Keratinocyte (primary cell): Measurements from ENCODE around the gene ATP6V0D1.
A peak's percentile ranks its signal among the peaks of the same experiment; 100 is the strongest.

Experiments
- CTCF ChIP-seq, 3 experiments: IDR thresholded peaks in 1 of 3; conservative IDR thresholded peaks in 1 of 3; optimal IDR thresholded peaks in 1 of 3; 2 replicates in 2 of 3; 3 replicates in 1 of 3; pipeline versions ENCODE3 to v1.5.1; 2011; ENCODE audit warnings: low read length in 3 of 3, mild to moderate bottlenecking in 3 of 3, moderate library complexity in 2 of 3, control low read depth in 1 of 3, inconsistent platforms in 1 of 3; ENCODE audit not compliant: insufficient read depth in 2 of 3; ENCODE audit errors: extremely low read depth in 1 of 3
- EZH2 ChIP-seq: IDR thresholded peaks from one replicate; pipeline ENCODE4 v1.6.1; 2012; ENCODE audit warnings: inconsistent platforms, mild to moderate bottlenecking, low read length, moderate library complexity

- TF ChIP-seq CTCF (optimal IDR thresholded peaks at IDR 0.05 in 1 of 3, IDR thresholded peaks at IDR 0.05 in 1 of 3, conservative IDR thresholded peaks at IDR 0.05 in 1 of 3; ENCODE audit: extremely low read depth in 1 of 3, insufficient read depth in 2 of 3, low read length in 3 of 3): peak in 1 of 3 experiments; percentile 21
- TF ChIP-seq EZH2: no peak
These were observed 35.5 kb downstream of the ATP6V0D1 start for GRCh38 chr16:67445441-67445912.
